ENCODE results near the gene CYSRT1.

GRCh38 chr9:137182836-137183235 is 42.1 kb upstream of the CYSRT1 start:
- no peak for TF ChIP-seq EZH2 (IDR thresholded peaks at IDR 0.05; ENCODE audit: insufficient read depth, poor library complexity, severe bottlenecking)
- TF ChIP-seq EZH2phosphoT487 (IDR thresholded peaks at IDR 0.05; ENCODE audit: insufficient read depth, low read depth): no peak

Data from GM23248 (cell line).